Osteocyte (in vitro differentiated cells): ENCODE results near the gene TEX19. TPM values are rescaled to one million over a fixed set of nuclear protein-coding genes. Genes with fewer than 3 reads are reported as not detected.

Experiments used
- DNase-seq: peaks from one replicate; pipeline ENCODE4 v3.0.0; 2021; ENCODE audit warnings: mixed read lengths; ENCODE audit not compliant: unreplicated experiment; ENCODE audit errors: extremely low spot score
- H3K27ac Mint-ChIP-seq: one replicate; pipeline ENCODE4 v1.8.0; 2021; ENCODE audit warnings: mild to moderate bottlenecking, mixed read lengths; ENCODE audit not compliant: unreplicated experiment
- H3K27me3 Mint-ChIP-seq: one replicate; pipeline ENCODE4 v1.8.0; 2021; ENCODE audit warnings: mixed read lengths; ENCODE audit not compliant: unreplicated experiment
- H3K36me3 Mint-ChIP-seq: one replicate; pipeline ENCODE4 v1.8.0; 2021; ENCODE audit warnings: mixed read lengths; ENCODE audit not compliant: unreplicated experiment
- H3K4me1 Mint-ChIP-seq: one replicate; pipeline ENCODE4 v1.8.0; 2021; ENCODE audit warnings: mixed read lengths; ENCODE audit not compliant: unreplicated experiment
- H3K4me3 Mint-ChIP-seq: one replicate; pipeline ENCODE4 v1.8.0; 2021; ENCODE audit warnings: mild to moderate bottlenecking, moderate library complexity, mixed read lengths; ENCODE audit not compliant: unreplicated experiment
- H3K9me3 Mint-ChIP-seq: one replicate; pipeline ENCODE4 v1.8.0; 2021; ENCODE audit warnings: mixed read lengths; ENCODE audit not compliant: unreplicated experiment
- total RNA-seq: library from RNA; stranded (reverse); gene quantifications from 2 replicates; pipeline ENCODE4 v1.2.1, GENCODE V29; 2021
- TF ChIP-seq, protein P1 (sequence below): fragments of 200-600 bp; sonication (generic); IDR thresholded peaks from 2 replicates; pipeline ENCODE4 v1.5.0; 2021; ENCODE audit warnings: antibody characterized with exemption, mild to moderate bottlenecking, moderate library complexity

Gene TEX19
- total RNA-seq, 1 donor from 2014 or later = not detected

DNA sequence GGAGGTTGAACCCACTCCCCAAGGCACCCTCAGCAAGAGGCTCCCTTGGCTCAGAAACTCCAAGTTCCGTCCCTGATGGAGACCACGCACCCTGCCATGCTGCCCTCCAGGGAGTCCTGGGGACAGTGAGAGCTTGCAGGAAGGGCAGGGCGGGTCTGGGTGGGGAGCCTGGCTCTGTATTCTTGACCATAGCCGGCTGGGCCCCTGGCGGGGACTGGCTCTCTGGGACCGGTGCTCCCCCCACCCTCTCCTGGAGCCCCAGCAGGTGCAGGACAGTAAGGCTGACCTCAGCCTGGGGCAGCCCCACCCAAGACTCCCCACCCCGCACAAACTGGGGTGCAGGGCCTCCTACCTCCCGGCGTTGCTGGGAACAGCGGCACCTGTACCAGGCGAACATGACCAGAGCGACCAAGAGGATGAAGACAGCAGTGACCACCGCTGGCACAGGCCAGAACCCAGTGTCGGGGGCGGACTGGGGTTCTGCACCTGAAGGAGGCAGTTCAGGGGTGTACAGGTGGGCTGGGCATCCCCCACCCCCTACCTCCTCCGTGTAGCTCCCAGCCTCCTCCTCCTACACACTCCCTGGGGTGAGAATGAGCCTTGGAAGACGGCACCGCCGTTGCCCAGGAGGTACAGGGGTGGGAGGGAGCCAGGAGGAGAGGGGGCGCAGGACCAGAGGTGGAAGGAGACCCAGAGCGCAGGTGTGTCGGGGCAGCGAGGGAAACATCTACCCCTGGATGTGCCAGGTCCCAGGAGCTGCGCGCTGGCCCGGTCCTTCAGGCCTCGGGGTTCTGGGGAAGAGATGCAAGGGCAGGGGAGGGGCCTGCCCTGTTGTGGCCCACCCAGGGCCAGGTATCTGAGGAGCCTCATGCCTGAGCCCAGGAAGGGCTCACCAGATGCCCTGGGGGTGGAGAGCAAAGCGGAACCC lies 36.3 kb upstream of the TEX19 start:
- no peaks in the 10 kb centered on the region for H3K36me3 Mint-ChIP-seq
- H3K9me3 Mint-ChIP-seq = no peaks in the 10 kb centered on the region
- H3K4me3 Mint-ChIP-seq = no peak overlapping the region
- DNase-seq = no peak
- peaks cover 6% of the 10 kb centered on the region for H3K4me1 Mint-ChIP-seq
- no peak overlapping the region for H3K27ac Mint-ChIP-seq
- TF ChIP-seq, protein P1, sequence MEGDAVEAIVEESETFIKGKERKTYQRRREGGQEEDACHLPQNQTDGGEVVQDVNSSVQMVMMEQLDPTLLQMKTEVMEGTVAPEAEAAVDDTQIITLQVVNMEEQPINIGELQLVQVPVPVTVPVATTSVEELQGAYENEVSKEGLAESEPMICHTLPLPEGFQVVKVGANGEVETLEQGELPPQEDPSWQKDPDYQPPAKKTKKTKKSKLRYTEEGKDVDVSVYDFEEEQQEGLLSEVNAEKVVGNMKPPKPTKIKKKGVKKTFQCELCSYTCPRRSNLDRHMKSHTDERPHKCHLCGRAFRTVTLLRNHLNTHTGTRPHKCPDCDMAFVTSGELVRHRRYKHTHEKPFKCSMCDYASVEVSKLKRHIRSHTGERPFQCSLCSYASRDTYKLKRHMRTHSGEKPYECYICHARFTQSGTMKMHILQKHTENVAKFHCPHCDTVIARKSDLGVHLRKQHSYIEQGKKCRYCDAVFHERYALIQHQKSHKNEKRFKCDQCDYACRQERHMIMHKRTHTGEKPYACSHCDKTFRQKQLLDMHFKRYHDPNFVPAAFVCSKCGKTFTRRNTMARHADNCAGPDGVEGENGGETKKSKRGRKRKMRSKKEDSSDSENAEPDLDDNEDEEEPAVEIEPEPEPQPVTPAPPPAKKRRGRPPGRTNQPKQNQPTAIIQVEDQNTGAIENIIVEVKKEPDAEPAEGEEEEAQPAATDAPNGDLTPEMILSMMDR = no peak
- peaks cover 3% of the 10 kb centered on the region for H3K27me3 Mint-ChIP-seq

DNA sequence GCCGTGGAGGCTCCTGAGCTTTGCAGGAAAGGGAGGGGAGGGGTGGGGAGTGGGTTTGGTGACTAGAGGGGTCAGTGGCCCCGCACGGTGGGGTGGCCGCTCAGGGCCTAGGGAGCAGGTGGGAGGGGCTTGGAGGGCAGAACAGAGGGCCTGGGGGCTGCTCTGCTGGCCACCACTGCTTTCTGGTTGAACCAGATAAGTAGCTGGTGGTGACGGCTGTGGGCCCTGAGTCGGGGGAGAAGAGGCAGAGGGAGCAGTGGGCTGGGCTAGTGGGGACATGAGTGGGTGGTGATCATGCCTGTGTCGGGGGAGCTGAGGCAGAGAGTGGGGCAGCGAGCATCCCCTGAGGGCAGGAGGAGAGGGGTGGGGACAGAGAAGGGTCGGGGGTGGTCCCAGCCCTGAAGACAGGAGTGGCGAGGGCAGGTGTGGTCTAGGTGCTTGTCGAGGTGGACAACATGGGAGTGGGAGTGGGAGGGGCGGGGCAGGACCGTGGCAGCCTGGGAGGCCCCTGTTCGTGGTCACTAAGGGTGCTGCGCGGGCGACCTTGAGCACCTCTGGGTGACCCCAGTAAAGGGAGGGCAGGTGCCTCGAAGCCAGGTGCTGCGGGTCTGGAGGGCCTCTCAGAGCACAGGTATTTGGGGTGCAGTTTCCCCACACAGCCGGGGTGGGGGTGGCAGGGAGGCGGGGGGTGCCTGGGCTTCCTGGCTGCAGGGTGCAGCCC lies 35.4 kb upstream of the TEX19 start:
- peaks cover 3% of the 10 kb centered on the region for H3K27me3 Mint-ChIP-seq
- peaks cover 9% of the 10 kb centered on the region for H3K4me1 Mint-ChIP-seq
- TF ChIP-seq, protein P1 = no peak
- H3K27ac Mint-ChIP-seq = no peak overlapping the region
- no peak overlapping the region for H3K4me3 Mint-ChIP-seq
- no peak for DNase-seq
- no peaks in the 10 kb centered on the region for H3K36me3 Mint-ChIP-seq
- no peaks in the 10 kb centered on the region for H3K9me3 Mint-ChIP-seq

DNA sequence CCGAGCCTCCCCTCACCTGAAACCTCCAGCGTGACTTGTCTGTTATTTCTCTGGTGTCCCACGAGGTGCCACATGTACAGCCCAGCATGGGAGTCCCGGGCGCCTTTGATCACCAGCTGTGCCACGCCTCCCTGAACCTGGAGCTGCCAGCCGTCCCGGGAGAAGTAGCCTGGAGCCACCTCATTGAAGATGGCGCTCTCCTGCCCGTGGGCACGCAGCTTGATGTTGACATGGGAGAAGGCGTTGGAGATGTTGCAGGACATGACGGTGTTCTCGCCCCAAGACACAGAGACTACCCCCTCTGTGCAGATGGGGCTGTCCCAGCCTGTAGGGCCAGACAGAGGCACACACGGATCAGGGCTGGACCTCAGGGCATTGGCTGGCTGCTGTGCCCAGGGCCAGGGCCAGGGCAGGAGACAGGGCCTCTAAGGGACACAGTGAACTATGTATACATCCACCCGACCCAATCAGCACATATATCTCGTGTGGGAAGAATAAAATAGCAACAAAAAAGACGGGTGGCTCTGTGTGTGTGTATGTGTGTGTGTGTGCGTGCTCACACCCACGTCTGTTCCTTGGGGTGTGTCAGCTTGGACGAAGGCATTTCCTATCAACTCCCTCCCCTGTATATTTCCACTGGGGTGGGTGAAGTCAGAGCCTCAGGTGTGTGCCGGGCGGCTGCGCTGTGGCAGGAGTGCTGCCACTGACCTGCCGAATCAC lies 34.3 kb upstream of the TEX19 start:
- Mint-ChIP-seq H3K27me3 (peaks cover 3% of the 10 kb centered on the region), H3K27ac (no peak overlapping the region), H3K4me3 (no peak overlapping the region), H3K9me3 (no peaks in the 10 kb centered on the region), H3K4me1 (peaks cover 15% of the 10 kb centered on the region), H3K36me3 (no peaks in the 10 kb centered on the region)
- no peak for DNase-seq
- TF ChIP-seq, protein P1 = no peak

DNA sequence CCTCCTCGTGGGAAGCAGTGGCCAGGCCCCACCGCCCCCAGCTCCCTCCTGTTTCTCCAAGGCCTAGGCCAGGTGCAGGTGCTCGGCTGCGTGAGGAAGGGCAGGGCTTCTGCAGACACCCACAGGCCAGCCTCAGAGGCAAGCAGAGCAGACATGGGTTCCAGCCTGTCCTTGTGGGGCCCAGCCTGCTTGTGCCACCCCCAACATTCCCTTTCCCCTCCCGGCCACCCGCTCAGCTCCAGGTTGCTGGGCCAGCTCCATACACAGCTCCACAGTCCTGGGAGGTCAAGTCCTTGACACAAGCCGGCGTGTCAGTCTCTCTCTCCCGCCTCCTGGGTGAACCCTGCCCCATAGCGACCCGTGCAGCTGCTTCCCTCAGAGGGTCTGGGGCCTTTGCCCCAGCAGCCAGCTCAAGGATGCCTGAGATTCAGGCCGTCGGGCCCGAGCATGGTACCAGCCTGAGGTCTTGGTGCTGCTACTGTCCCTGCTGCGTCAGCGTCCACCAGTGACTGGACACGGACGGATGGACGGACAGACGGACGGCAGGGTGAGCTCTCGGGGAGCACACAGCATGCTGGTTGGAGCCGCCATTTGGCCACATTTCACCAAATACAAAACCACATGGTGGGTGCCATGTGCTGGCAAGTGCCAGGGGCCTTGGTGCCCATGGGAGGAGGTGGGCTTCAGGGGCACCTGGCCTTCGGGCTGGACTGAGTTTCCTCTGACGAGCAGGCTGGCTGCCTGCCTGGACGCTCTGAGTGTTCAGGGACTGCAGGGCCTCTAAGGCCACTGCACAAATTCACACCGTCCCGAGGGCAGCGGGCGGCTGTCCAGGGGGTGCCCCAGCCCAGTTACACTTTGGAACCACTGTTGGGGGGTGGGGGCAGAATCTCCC lies 33.5 kb upstream of the TEX19 start:
- no peak for DNase-seq
- TF ChIP-seq, protein P1 = no peak
- no peaks in the 10 kb centered on the region for H3K36me3 Mint-ChIP-seq
- no peaks in the 10 kb centered on the region for H3K9me3 Mint-ChIP-seq
- H3K4me1 Mint-ChIP-seq = peaks cover 21% of the 10 kb centered on the region
- no peak overlapping the region for H3K27ac Mint-ChIP-seq
- H3K4me3 Mint-ChIP-seq = no peak overlapping the region
- H3K27me3 Mint-ChIP-seq = peaks cover 3% of the 10 kb centered on the region
